ENCODE results near the gene BEST1.

GRCh38 chr11:61974766-61975631, 24.8 kb downstream of the BEST1 start:
- TF ChIP-seq CTCF (conservative IDR thresholded peaks at IDR 0.05; ENCODE audit: low read length): no peak
- TF ChIP-seq EZH2phosphoT487 (IDR thresholded peaks at IDR 0.05; ENCODE audit: borderline replicate concordance, low read depth, low read length): no peak

Data from OCI-LY7 (cell line).